ENCODE data around the gene PPM1J.
A peak's percentile ranks its signal among the peaks of the same experiment; 100 is the strongest.

Gene PPM1J

GRCh38 chr1:112704934-112705627, 10.1 kb downstream of the PPM1J start:
- peak; percentile 78 for DNase-seq (ENCODE audit: low spot score)

GRCh38 chr1:112704391-112704933, 10.7 kb downstream of the PPM1J start:
- DNase-seq (ENCODE audit: low spot score) = peak; percentile 95

- no peak for DNase-seq (ENCODE audit: low spot score)
Observed at GRCh38 chr1:112703706-112704105, 11.4 kb downstream of the PPM1J start.

- no peak for DNase-seq (ENCODE audit: low spot score)
Observed at GRCh38 chr1:112702420-112703261, 12.5 kb downstream of the PPM1J start.

- DNase-seq (ENCODE audit: low spot score) = no peak
Observed at GRCh38 chr1:112702067-112702395, 13.1 kb downstream of the PPM1J start.

- no peak for DNase-seq (ENCODE audit: low spot score)
Observed at GRCh38 chr1:112701227-112702066, 13.7 kb downstream of the PPM1J start.

DNA sequence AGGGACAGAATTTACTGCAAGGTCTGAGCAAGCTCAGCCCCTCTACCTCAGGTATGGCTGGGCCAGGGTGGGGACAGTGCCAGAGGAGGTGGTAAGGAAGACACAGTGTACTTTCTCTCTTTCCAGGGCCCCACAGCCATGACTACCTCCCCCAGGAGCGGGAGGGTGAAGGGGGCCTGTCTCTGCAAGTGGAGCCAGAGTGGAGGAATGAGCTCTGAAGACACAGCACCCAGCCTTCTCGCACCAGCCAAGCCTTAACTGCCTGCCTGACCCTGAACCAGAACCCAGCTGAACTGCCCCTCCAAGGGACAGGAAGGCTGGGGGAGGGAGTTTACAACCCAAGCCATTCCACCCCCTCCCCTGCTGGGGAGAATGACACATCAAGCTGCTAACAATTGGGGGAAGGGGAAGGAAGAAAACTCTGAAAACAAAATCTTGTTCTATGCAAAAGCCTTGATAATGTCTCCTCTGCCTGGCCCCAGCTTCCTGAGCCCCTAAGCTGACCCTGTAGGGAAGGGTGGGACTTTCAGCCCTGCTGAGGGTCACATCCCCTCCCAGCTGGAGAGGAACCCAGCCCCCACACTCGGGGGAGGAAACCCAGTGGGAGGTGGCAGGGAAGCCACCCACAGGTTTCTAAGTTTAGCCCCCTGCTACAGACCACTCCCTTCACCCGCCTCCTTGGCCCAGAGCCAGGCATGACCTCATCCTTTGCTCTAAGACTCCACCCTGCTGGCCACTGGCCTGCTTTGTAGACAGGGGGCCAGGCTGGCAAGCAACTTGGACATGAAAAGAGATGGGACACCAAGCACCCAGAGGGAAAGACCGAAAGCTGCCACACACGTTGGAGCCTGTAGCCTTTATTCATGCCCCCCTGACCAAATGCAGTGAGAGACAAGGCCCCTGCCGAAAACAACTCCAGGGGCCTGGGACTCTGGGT, 14.6 kb downstream of the PPM1J start:
- peak; percentile 96 for DNase-seq (ENCODE audit: low spot score)

GRCh38 chr1:112699425-112700144, 15.5 kb downstream of the PPM1J start:
- no peak for DNase-seq (ENCODE audit: low spot score)

DNA sequence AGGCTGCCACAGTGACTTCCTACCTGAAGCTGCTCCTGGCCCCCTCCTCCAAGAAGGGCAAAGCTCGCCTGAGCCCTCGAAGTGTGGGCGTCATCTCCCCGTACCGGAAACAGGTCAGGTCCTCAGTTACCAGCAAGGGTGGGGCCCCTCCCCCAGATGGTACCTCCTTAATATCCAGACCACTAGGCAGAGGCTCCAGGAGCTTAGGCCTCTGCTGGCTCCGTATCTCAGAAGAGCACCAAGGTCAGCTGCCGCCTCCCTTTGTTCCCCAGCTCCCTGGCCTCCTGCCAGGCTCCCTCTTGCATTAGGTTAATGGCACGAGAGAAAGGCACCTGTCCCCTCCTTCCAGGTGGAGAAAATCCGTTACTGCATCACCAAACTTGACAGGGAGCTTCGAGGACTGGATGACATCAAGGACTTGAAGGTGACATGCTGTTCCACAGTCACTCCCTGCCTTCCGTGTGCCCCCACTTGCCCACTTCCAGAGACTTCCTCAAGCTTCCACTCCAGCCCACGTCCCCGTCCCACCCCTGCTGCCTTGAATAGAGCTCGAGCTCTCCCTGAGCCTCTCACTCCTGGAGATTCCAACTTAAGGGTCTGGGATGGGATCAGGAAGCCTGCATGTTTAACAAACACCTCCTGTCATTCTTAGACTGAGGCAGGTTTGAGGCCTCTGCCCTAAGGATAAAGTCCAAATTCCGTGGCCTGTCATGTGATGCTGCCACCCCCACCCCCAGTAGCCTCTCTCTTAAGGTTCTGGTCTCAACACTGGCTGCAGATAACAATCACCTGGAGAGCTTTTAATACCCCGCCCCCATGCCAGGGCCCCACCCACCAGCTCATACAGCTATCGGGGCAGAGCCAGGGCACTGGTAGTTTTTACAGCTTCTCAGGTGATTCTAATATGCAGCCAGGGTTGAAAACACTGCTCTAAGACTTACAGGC, 16.5 kb downstream of the PPM1J start:
- DNase-seq (ENCODE audit: low spot score) = no peak

DNA sequence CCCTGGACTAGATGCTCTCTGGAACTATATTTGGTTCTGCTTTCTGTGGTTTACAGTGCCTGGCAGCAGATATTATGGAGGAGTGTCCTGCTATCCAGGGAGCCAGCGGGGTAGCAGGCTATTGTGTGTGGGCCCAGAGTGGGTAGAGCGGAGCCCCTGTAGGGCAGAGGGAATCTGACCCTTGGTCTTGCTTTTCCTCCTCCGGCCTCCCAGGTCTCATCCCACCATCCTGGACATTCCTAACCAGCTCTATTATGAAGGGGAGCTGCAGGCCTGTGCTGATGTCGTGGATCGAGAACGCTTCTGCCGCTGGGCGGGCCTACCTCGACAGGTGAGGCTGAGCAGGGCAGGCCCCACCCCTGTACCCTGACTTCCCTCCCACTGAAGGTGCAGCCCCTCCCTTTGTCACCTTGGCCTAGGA, 17.3 kb downstream of the PPM1J start:
- DNase-seq (ENCODE audit: low spot score) = no peak

DNA sequence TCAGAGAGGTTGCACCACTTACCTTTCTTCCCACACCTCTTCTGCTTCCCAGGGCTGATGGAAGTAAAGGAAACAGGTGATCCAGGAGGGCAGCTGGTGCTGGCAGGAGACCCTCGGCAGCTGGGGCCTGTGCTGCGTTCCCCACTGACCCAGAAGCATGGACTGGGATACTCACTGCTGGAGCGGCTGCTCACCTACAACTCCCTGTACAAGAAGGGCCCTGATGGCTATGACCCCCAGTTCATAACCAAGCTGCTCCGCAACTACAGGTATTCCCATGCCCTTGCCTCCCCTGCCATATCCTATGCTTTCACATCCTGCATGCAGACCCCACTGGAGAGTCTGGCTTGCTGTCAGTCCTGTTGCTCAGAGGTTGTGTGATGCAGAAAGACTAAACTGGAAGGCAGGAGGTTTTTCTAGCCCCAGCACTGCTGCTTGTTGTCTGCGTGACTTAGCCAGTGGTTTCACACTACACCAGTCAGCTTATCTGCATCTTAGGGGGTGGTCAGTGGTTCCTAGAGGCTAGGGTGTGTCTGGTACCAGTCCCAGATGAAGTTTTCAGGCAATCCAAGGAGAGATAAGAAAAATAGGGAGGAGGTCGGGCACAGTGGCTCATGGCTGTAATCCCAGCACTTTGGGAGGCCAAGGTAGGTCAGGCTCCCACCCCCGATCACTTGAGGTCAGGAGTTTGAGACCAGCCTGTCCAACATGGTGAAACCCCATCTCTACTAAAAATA, 18.4 kb downstream of the PPM1J start:
- DNase-seq (ENCODE audit: low spot score) = no peak

- DNase-seq (ENCODE audit: low spot score) = no peak
Observed at GRCh38 chr1:112695276-112695675, 19.9 kb downstream of the PPM1J start.

- no peak for DNase-seq (ENCODE audit: low spot score)
Observed at GRCh38 chr1:112694363-112694929, 20.7 kb downstream of the PPM1J start.

DNA sequence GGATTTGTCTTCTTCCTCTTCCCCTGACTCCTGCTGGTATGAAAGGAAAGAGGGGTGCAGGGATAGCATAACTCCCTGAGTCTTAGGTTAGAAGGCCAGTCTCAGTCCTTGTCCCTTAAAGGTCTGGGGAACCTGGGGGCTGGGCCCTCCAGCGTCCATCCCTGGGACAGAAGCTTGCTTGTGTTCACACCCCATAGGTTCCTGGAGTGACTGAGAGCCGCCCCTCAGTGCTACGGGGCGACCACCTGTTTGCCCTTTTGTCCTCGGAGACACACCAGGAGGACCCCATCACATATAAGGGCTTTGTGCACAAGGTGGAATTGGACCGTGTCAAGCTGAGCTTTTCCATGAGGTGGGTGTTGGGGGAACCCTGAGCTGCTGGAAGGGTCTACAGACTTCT, 21.3 kb downstream of the PPM1J start:
- DNase-seq (ENCODE audit: low spot score) = no peak

DNA sequence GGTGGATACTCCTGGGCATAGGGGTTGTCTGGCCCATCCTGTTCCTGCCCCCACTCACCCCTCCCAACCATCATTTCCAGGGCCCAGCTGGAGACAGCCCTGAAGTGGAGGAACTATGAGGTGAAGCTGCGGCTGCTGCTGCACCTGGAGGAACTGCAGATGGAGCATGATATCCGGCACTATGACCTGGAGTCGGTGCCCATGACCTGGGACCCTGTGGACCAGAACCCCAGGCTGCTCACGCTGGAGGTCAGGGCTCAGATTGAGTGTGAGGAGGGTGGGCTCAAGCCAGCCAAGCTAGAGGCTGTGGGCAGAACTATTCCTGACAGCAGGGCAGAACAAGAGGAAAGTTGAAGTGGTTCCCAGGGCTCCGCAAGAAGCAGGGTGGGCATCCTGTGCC, 22.5 kb downstream of the PPM1J start:
- DNase-seq (ENCODE audit: low spot score) = no peak

- DNase-seq (ENCODE audit: low spot score) = no peak
Observed at GRCh38 chr1:112689842-112690237, 25.3 kb downstream of the PPM1J start.

DNA sequence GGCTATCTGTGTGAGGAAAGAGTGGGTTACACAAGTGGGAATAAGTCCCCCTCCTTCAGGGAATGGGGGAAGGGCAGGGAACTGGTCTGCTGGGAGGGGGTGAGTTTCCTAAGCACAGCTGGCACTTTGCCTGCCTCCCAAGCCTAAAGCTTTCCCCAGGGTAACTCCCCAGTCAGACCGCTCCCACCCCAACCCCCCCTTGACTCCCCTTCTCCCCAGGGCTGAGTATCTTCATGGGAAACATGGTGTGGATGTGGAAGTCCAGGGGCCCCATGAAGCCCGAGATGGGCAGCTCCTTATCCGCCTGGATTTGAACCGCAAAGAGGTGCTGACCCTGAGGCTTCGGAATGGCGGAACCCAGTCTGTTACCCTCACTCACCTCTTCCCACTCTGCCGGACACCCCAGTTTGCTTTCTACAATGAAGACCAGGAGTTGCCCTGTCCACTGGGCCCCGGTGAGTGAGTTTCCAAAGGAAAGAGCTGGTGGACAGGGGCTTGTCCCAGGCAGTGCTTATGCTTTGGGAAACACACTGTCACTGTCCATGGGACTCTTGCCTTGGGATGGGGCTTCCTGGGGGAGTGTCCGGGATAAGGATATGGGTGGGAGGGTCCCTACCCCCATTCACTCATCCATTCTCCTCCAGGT, 25.8 kb downstream of the PPM1J start:
- no peak for DNase-seq (ENCODE audit: low spot score)

DNA sequence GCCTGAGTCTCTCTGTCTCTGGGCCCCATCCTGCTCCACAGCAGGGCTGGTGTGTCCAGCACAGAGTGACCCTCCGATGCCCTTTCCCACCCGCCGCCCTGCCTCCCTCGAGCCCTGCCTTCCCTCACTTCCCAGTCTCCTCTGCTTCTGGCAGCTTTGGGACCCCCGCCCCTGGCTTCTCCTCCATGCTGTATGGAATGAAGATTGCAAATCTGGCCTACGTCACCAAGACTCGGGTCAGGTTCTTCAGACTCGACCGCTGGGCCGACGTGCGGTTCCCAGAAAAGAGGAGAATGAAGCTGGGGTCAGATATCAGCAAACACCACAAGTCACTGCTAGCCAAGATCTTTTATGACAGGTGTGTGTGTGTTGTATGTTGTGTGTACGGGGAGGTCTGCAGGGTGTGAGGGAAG, 26.3 kb downstream of the PPM1J start:
- no peak for DNase-seq (ENCODE audit: low spot score)
